ENCODE results near the gene DMC1.

DNA sequence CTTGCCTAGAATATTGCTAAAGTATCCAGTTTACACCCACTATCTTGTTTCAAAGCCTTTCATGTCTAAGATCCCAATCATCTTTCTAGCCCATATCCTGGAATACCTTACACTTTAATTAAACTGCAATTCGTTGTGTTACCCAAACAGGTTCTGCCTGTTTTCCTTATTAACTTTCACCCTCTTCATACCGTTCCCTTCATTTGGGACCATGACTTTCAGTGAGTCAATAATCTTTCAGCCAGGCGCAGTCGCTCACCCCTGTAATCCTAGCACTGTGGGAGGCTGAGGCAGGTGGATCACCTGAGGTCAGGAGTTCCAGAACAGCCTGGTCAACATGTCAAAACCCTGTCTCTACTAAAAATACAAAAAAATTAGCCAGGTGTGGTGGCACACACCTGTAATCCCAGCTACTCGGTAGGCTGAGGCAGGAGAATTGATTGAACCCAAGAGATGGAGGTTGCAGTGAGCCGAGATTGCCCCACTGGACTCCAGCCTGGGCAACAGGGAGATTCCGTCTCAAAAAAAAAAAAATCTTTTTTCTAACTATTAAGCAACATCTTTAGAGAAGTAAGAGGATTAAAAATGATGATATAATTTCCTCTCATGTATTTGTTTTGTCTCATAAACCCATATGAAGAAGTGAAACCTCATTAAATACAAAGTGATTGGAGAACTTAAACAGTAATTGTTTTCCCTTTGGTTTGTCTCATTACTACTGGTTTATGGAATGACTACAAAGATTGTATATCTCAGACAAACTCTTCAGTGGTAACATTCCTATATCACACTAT lies 20.7 kb downstream of the DMC1 start:
- TF ChIP-seq CTCF (IDR thresholded peaks at IDR 0.05) = no peak
- no peak for TF ChIP-seq POLR2AphosphoS5 (IDR thresholded peaks at IDR 0.05)
- no peak for TF ChIP-seq POLR2A (IDR thresholded peaks at IDR 0.05)

All from breast epithelium (tissue), 3 donors.